NOMO-1 treated with DMSO at 0.1 percent for 48 hours (cell line): ENCODE results near the gene NAA30.
"Not testable (repeated sequence)": the region's sequence is repeated elsewhere in the genome, so short reads cannot be mapped to it uniquely, and the experiment has no call there.

ENCODE experiments used
- DNase-seq: peaks from one replicate; lab custom pipeline; 2025; ENCODE audit not compliant: unreplicated experiment; lab: John Stamatoyannopoulos, UW

NAA30 gene

DNA sequence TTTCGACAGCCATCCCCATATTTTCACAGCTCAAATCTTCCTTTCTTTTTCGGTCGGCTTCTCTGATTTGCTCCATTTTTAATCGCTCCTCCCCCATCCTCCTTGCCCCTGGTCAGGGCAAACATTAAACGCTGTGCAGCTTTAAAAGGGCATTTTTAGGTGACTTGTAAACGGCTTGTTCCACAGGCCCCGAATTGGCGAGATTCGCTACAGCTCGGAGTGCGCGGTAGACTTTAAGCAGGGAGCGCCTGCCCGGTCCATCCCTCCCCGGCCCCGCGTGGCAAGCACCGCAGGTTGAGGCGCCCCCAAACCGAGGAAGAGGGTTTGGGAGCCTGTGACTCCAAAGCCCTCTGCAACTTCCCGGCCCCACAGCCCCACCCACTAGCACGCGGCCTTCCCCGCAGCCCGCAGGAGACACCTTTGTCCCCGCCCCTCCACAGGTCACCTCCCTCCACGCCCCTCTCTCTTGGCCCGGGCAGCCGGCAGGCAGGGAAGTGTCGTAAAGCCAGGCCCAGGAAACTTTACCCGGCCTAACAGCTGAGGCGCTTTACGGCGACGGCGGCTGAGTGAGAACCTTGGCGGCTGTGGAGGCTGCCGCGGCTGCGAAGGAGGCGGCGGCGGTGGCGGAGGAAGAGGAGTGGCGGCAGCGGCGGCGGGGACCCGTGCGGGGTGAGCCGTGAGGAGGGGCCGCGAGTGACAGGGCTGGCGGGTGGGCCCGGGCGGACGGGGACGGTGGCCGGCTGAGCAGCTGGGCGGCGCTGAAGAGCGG, at the start of gene NAA30:
NAA30 (plus strand) TSS at position 550 of the 769 bp plus-strand sequence. CDS start 372 bp downstream, outside the sequence.
- peak; percentile 92 for DNase-seq

DNA sequence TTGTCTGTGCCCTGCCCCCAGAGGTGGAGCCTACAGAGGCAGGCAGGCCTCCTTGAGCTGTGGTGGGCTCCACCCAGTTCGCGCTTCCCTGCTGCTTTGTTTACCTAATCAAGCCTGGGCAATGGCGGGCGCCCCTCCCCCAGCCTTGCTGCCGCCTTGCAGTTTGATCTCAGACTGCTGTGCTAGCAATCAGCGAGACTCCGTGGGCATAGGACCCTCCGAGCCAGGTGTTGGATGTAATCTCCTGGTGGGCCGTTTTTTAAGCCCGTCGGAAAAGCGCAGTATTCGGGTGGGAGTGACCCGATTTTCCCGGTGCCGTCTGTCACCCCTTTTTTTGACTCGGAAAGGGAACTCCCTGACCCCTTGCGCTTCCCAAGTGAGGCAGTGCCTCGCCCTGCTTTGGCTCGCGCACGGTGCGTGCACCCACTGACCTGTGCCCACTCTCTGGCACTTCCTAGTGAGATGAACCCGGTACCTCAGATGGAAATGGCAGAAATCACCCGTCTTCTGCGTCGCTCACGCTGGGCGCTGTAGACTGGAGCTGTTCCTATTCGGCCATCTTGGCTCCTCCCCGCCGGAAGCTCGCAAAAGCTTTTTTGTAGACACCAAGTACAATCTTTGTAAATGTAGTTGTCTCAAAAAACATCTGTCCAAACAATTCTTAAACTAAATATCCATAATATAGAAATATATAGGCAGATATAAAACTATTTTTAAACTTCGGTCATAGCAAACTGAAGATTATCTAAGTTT, 46.7 kb upstream of the NAA30 start:
- not testable (repeated sequence) for DNase-seq

DNA sequence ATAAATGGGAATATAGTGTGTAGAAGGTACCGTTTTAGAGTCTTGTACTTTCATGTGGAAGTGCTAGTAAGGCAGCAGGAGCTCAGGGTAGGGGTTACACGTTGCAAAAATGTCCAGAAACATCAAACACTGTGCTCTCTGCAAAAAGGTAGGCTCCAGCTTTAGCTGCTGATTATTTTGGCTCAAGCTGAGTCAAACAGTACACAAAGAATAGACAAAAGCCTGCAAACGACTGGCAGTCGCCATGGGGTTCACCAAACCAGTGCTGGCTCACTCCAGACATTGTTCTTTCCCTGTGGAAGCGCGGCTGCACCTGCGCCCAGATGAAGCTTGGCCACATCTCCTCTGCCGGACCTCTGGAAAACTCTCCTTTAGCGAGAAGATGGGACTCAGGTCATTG, 45.3 kb upstream of the NAA30 start:
- no peak for DNase-seq

DNA sequence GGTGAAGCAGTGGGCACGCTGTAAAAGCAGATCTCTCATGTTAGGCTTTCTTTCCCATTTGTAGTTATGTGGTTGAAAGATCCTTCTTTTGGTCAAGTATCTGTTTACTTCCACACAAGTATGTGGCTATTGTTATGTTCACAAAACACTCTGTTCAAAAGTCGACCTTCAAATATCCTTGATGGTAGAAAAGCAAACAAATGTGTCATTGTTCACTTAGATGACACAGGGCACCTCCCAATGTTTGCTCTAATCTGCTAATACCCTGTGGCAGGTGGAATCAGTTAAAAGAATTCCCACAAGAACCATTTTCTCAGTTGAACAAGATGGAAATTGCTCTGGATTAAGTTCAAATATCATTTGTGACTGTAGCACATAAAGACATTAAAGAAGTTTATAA, 43.6 kb upstream of the NAA30 start:
- DNase-seq = no peak

DNA sequence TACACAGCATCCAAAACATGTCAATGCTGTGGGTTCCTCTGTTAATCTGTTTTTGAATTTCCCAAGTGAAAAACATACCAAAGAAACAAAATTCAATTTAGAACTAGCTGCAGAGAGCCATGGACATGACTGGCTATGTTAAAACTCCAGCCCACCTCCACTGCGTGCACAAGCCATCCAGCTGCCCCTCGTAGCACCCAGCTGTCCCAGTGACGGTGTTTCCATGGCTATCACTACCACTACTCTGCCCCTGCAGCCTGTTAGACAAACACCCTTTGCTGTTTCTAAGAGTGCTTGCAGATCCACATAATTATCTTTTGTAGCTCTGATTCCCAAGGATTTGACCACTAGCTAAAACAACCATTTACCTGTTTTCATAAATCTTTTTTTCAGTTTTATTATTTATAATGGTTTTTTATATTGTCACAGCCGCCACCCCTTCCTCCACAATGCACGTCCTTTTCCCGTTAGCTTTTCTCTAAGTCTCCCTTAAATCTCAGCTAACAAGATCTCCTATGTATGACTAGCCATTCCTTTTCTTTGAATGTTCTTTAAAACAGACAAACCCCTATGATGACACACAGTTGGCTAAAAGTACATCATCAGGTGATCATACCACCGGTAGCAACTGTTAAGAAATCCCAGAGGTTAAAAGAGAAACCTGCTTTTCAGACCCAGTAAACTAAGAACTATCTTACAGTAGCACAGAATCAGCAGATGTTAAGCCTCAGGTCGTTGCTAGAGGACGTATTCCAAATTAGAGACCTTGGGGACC, 37.8 kb upstream of the NAA30 start:
- no peak for DNase-seq

DNA sequence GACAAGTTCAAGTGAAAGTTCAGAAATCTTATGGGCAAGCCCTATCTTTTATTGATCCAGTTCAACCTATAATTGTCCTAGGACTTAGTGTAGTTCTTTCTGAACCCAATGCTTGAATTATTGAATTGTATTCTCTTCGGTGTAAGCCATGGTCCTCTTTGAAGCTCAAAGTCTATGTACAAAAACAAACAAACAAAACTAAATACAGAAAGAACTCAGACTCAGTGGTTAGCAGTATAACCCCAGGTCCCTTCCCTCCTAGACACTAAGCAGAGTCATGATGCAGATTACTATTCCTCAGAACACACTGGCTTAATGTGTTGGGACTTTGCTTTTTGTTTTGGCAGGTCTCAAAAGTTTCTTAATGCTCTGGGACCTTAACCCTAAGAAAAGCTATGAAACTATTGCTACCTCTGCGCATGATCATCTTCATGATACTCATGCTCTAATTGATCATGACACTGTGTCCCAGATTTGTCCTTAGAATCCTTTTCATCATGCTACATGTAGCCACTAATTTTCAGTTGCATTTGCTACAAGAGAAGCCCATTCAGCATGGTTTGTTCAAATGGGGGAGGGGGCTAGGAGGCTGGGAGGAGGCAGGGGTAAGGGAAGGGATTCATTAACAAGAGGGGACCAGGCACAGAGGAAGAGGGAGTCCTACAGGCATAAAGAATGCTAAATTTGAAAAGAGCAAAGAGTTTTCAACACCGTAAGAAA, 35.1 kb upstream of the NAA30 start:
- DNase-seq = no peak

DNA sequence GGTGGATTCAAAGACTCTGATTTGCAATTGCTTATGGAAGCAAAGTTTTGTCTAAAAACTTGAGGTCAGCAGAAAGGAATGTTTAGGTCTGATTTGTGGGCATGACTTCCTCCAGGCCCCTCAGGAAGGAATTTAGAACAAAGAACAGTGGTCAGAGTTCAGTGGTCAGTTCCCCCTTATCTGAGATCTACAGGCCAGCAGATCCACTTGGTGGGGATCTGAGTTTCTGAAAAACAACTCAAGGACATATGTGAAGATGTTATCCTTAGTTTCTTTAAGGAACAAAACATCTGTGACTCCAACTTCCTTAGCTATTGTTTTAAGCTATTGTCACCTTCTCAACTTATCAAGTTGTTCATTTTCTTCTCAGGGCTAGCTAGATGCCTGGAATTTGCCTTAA, 28.0 kb upstream of the NAA30 start:
- DNase-seq = no peak

DNA sequence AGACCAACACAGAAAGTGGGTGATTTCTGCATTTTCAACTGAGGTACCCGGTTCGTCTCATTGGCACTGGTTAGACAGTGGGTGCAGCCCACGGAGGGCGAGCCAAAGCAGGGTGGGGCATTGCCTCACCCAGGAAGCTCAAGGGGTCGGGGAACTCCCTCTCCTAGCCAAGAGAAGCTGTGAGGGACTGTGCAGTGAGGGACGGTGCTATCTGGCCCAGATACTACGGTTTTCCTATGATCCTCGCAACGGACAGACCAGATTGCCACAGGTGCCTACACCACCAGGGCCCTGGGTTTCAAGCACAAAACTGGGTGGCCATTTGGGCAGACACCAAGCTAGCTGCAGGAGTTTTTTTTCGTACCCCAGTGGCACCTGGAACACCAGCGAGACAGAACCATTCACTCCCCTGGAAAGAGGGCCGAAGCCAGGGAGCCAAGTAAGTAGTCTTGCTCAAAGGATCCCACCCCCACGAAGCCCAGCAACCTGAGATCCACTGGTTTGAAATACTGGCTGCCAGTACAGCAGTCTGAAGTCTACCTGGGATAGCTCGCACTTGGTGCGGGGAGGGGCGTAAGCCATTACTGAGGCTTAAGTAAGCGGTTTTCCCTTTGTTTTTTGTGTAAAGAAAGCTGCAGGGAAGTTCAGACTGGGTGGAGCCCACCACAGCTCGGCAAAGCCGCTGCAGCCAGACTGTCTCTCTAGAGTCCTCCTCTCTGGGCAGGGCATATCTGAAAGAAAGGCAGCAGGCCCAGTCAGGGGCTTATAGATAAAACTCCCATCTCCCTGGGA, 25.5 kb upstream of the NAA30 start:
- no peak for DNase-seq

DNA sequence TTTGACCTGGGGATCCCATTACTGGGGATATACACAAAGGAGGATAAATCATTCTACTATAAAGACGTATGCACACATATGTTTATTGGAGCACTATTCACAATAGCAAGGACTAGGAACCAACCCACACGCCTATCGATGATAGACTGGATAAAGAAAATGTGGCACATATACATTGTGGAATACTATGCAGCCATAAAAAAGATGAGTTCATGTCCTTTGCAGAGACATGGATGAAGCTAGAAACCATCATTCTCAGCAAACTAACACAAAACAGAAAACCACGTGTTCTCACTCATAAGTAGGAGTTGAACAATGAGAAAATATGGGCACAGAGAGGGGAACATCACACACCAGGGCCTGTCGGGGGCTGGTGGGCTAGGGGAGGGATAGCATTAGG, 20.2 kb upstream of the NAA30 start:
- DNase-seq = not testable (repeated sequence)

DNA sequence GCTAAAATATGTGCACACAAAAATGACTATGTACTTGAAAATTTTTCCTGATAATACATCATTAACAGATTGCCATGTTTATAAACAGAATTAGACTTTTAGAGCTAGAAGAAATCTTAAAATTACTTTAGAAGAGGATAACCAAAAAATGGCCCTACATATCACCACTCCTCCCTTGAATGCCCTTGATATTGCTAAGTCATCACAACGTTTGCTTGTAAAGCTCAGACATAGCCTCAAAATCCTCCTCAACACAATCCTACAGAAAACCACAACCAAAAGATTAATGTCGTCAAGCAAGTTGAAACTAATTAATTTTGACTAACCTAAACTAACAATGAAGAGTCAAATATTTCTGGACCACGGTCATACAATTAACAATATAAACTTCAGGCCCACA, 19.4 kb upstream of the NAA30 start:
- DNase-seq = no peak

DNA sequence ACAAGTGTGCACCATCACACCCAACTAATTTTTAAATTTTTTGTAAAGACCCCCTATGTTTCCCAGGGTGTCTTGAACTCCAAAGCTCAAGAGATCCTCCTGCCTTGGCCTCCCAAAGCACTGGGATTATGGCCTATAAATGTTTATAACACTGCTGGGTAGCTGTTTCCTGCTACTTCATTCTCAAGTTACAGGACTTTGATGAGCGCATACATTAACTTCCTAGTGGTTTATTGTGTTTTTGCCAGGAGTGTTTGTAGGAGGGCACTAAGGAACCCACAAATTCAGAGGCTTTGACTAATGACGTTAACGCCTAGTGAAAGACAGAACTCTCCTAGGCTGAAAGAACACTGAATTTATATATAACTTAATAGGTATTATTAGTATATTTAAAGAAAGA, 15.2 kb upstream of the NAA30 start:
- no peak for DNase-seq

DNA sequence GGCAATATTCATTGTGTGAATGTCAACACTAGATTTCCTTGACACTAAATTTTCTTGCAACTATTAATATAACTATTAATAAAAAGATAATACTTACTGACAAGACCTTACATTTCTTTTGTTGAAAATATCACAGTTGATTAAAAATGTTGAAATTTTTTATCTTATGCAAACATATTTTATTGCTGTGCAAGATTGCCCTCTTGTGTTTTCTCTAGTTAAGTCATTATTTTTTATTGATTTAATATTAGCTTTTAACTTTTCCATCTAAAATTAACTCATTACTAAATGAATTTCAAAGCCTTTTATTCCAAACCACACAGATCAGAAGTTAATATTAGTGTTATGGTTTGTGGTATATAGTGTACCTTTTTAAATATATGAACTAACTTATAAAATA, 11.7 kb upstream of the NAA30 start:
- no peak for DNase-seq

DNA sequence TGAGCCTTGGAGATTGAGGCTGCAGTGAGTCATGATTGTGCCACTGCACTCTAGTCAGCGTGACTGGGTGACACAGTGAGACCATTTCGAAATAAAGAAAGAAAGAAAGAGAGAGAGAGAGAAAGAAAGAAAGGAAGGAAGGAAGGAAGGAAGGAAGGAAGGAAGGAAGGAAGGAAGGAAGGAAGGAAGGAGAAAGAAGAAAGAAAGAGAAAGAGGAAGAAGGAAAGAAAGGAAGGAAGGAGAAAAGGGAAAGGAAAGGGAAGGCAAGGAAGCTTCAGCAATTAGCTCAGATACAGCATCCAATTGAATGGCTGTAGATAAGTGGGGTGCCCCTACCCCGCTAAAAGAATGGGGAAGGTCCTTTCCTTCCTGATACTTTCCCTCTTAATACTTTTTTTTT, 9.5 kb upstream of the NAA30 start:
- DNase-seq = no peak

DNA sequence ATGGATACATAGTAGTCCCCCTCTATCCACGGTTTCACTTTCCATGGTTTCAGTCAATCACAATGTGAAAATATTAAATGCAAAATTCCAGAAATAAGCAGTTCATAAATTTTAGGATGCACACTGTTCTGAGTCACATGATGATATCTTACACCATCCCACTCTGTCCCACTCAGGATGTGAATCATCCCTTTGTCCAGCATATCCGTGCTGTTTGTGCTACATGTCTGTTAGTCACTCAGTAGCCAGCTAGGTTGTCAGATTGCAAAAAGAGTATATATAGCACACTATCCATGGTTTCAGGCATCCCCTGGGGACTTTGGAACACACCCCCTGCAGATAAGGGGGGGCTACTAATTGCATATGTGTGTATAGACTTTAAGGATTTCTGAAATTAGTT, 8.1 kb upstream of the NAA30 start:
- no peak for DNase-seq

DNA sequence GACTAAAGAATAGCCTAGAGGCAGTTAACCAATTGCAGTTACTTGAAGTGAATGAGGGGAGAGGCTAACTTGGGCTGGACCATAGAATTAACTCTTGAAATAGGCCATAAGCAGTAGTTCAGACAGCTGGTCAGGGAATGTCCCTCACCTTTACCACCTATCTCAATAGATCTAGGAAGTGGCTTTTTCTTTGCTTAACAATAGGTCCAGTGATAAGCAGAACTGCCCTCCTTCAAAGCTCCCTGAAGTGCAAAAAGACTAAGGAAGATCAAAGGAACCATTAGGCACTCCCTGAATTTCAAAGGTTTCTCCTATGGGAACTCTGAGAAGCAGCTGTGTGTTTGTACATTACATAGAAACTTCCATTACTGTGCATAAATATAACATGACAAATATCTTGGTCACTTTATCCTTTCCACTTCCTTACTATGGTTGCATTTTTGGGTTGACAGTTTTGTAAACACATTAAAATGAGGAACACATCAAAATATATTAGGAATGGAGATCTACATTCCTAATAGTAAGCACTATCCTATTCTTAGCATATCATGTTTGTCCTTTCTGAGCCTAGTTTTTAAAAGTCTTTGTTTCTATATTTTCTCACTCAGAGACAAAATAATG, 7.2 kb upstream of the NAA30 start:
- no peak for DNase-seq

DNA sequence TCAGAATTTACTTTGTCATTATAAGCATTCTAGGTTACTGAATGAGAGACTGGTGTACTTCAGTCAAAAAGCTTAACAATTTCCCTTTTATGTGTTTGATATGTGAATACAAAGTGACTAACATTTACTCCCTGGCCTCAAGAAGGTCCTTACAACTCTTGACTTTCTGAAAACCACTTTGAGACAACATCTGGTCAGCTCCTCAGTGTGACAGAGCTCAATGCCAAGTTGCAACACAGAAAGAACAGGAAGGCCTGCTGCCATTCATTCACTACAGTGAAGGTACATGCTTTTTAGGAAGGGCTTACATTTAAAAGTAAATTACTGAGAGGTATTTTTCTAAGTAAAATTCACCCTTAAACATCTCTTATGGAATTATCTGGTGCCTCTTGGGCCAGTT, 2.3 kb upstream of the NAA30 start:
- DNase-seq = peak; percentile 61

DNA sequence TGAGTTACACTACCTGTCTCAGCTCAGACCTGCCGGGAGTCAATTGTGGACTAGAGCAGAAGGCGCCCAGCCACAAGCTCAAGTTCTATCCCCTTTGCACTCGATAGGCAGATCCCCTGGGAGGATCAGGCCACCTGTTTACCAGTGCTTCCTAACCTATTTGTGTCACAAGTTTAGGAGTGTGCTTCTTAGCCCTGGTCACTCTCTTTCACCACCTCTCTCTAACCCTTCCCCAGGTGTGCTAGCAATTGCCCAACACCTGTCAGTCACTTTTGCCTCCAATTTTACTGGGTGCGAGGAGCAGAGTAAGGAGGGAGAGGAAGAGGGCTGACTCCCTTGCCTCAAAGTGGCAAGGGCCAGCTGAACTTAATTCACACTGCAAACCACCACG, 745 bp upstream of the NAA30 start:
- DNase-seq = no peak

DNA sequence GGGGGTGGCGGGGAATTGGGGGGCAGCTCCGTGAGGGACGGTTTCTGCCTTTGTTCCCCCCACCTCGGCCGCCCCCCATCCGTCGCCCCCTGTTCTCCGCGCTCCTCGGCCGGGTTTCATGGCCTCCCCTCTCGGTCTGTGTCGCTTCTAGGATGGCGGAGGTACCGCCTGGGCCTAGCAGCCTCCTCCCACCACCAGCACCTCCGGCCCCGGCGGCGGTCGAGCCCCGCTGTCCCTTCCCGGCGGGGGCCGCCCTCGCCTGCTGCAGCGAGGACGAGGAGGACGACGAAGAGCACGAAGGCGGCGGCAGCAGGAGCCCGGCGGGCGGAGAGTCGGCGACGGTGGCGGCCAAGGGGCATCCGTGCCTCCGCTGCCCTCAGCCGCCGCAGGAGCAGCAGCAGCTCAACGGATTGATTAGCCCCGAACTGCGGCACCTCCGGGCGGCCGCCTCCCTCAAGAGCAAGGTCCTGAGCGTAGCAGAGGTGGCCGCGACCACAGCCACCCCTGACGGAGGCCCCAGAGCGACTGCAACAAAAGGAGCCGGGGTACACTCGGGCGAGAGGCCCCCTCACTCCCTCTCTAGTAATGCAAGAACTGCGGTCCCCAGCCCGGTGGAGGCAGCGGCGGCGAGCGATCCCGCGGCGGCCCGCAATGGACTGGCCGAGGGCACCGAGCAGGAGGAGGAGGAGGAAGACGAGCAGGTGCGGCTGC, 575 bp downstream of the NAA30 start:
- peak; percentile 33 for DNase-seq

DNA sequence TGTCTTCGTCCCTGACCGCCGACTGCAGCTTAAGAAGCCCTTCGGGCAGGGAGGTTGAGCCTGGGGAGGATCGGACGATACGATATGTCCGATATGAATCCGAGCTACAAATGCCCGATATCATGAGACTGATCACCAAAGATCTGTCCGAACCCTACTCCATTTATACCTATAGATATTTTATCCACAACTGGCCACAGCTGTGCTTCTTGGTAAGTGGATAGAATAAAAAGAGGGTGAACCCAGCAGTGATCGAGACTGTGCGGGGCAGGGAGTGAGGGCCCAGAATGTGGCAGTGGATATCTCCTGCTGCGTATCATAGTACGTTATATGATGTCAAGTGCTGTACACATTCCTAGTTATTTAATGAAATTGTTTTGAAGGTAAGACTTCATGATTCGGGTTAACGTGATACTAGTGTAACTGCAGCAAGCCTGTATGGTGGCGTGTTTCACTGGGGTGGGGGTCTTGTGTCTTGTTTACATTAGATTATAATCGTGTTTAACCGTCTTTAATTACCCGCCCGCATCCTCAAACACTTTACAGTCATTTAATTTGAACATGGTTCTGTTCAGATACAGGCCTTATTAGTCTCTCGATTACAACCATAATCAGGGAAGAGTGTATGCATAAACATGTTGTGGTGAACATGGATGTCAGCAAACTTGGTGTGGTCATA, 1.3 kb downstream of the NAA30 start:
- DNase-seq = no peak
